GM23338 (cell line): ENCODE data around the gene MEI4. TPM values are rescaled to one million over a fixed set of nuclear protein-coding genes. Genes with fewer than 3 reads are reported as not detected.
"Not testable (repeated sequence)": the region's sequence is repeated elsewhere in the genome, so short reads cannot be mapped to it uniquely, and the experiment has no call there.

Experiments used
- ATAC-seq: fragments of 200-7000 bp; cut with Tn5 transposase; 3 replicates; pipeline ENCODE4 v1.9.1; 2020
- DNase-seq: peaks from one replicate; pipeline ENCODE4 v3.0.0-alpha.2; 2015; ENCODE audit warnings: low spot score
- H2AFZ ChIP-seq: fragments of 200-600 bp; sonication (generic); 2 replicates; pipeline ENCODE4 v1.8.0; 2016; ENCODE audit warnings: antibody characterized with exemption, mild to moderate bottlenecking, moderate library complexity
- H3F3A ChIP-seq: fragments of 200-600 bp; sonication (generic); replicated peaks from 2 replicates; pipeline ENCODE4 v1.8.0; 2017; ENCODE audit warnings: antibody characterized with exemption, mixed run types, low read depth
- H3K27ac ChIP-seq: fragments of 200-600 bp; sonication (generic); 2 replicates; pipeline ENCODE4 v1.6.1; 2016; ENCODE audit warnings: low read depth
- H3K27me3 ChIP-seq: fragments of 200-600 bp; sonication (generic); 2 replicates; pipeline ENCODE4 v1.8.0; 2016; ENCODE audit warnings: mild to moderate bottlenecking, mixed run types, moderate library complexity; ENCODE audit not compliant: insufficient read depth
- H3K36me3 ChIP-seq: fragments of 200-600 bp; sonication (generic); 2 replicates; pipeline ENCODE4 v1.8.0; 2016; ENCODE audit warnings: mild to moderate bottlenecking; ENCODE audit not compliant: insufficient read depth
- H3K4me1 ChIP-seq: fragments of 200-600 bp; sonication (generic); 2 replicates; pipeline ENCODE4 v1.8.0; 2016; ENCODE audit warnings: mild to moderate bottlenecking, moderate library complexity; ENCODE audit not compliant: insufficient read depth
- H3K4me2 ChIP-seq: fragments of 200-600 bp; sonication (generic); 2 replicates; pipeline ENCODE4 v1.7.1; 2017; ENCODE audit warnings: mixed run types
- H3K4me3 ChIP-seq: fragments of 200-600 bp; sonication (generic); 2 replicates; pipeline ENCODE4 v1.6.1; 2016; ENCODE audit warnings: mixed run types
- H3K79me2 ChIP-seq: fragments of 200-600 bp; sonication (generic); replicated peaks from 2 replicates; pipeline ENCODE4 v1.8.0; 2017; ENCODE audit warnings: mild to moderate bottlenecking; ENCODE audit not compliant: insufficient read depth
- H3K9me2 ChIP-seq: fragments of 200-600 bp; sonication (generic); 2 replicates; pipeline ENCODE4 v1.8.0; 2017; ENCODE audit not compliant: insufficient read depth
- H4K20me1 ChIP-seq: fragments of 200-600 bp; sonication (generic); replicated peaks from 2 replicates; pipeline ENCODE4 v1.8.0; 2017; ENCODE audit warnings: mild to moderate bottlenecking; ENCODE audit not compliant: insufficient read depth
- H3K27ac Mint-ChIP-seq: 2 replicates; pipeline ENCODE4 v1.8.0; 2020; ENCODE audit warnings: inconsistent platforms, mild to moderate bottlenecking, moderate library complexity, mixed read lengths
- H3K27me3 Mint-ChIP-seq: 3 replicates; pipeline ENCODE4 v1.8.0; 2022; ENCODE audit warnings: low read depth, mild to moderate bottlenecking, moderate library complexity, mixed read lengths, inconsistent platforms; ENCODE audit not compliant: insufficient read depth, poor library complexity
- H3K36me3 Mint-ChIP-seq: 3 replicates; pipeline ENCODE4 v1.8.0; 2021; ENCODE audit warnings: low read depth, mild to moderate bottlenecking, inconsistent platforms, moderate library complexity, mixed read lengths
- H3K4me1 Mint-ChIP-seq: 3 replicates; pipeline ENCODE4 v1.8.0; 2020; ENCODE audit warnings: mild to moderate bottlenecking, inconsistent platforms, mixed read lengths
- H3K4me3 Mint-ChIP-seq: 3 replicates; pipeline ENCODE4 v1.8.0; 2021; ENCODE audit warnings: moderate library complexity, mild to moderate bottlenecking, inconsistent platforms, mixed read lengths
- H3K9me3 Mint-ChIP-seq: 3 replicates; pipeline ENCODE4 v1.8.0; 2020; ENCODE audit warnings: moderate library complexity, mild to moderate bottlenecking, inconsistent platforms, mixed read lengths
- POLR2AphosphoS5 ChIP-seq: IDR thresholded peaks from 2 replicates; pipeline ENCODE4 v1.6.1; 2016; ENCODE audit warnings: antibody characterized with exemption, low read depth
- ZNF114 ChIP-seq: fragments of 250-450 bp; sonication (Bioruptor Pico); IDR thresholded peaks from 2 replicates; pipeline ENCODE4 v1.5.0; 2020; ENCODE audit warnings: mild to moderate bottlenecking, moderate library complexity
- polyA plus RNA-seq: library from polyadenylated mRNA; unstranded; fragments of >200 nt; fragmentation: Nextera tagmentation; extraction: Ambion mirVana; gene quantifications from 2 replicates; pipeline ENCODE4 v1.2.1, GENCODE V29; 2016
- total RNA-seq: library from RNA; depleted of rRNA; stranded (reverse); fragments of >200 nt; shearing (Covaris generic); gene quantifications from 2 replicates; pipeline ENCODE4 v1.2.3, GENCODE V29; 2014
- TF ChIP-seq, protein P1 (sequence below): IDR thresholded peaks from one replicate; pipeline ENCODE4 v1.6.1; 2018; ENCODE audit warnings: antibody characterized with exemption; ENCODE audit not compliant: unreplicated experiment
- TF ChIP-seq, protein P2 (sequence below), 2 experiments: fragments of 200-600 bp in 1 of 2; sonication (generic) in 1 of 2; conservative IDR thresholded peaks; 2 replicates each; pipeline versions ENCODE4 v1.5.1 to v1.6.1; 2016 to 2017; ENCODE audit warnings: antibody characterized with exemption in 2 of 2, low read depth in 2 of 2, mild to moderate bottlenecking in 2 of 2, moderate library complexity in 1 of 2

The MEI4 gene
- total and polyA plus RNA-seq, 2 experiments from 2014 or later = 0.23 to 0.63 TPM

DNA sequence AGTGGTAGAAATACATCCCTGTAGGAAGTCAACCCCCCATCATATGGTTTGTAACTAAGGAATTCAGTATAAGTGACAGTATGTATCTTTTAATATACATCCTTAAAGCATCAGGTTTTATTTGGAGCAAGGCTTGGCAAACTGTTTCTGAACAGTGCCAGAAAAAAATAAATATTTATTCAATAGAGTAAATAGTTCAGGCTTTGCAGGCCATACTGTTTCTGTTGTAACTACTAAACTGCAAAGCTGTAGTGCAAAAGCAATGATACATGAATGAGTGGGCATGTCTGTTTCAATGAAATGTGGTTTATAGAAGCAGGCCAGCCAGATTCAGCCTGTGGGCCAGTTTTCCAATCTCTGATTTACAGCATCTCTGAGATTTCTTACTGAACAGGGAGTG lies 977 bp downstream of the MEI4 start:
- ATAC-seq (no peak), DNase-seq (no peak)
- Histone ChIP-seq H2AFZ (no peak overlapping the region), H3K36me3 (no peaks in the 10 kb centered on the region), H4K20me1 (no peaks in the 10 kb centered on the region), H3K27me3 (no peaks in the 10 kb centered on the region), H3K27ac (no peak overlapping the region), H3K4me2 (no peak overlapping the region), H3F3A (no peaks in the 10 kb centered on the region), H3K9me2 (no peaks in the 10 kb centered on the region), H3K4me1 (0 out of 2 replicates have a peak, but pooled peaks cover 4% of the 10 kb centered on the region), H3K79me2 (no peaks in the 10 kb centered on the region), H3K4me3 (no peak overlapping the region)
- Mint-ChIP-seq H3K27me3 (no peaks in the 10 kb centered on the region), H3K36me3 (no peaks in the 10 kb centered on the region), H3K4me1 (no peaks in the 10 kb centered on the region; the same call in 2 of the 3 replicates), H3K27ac (no peak overlapping the region), H3K4me3 (no peak overlapping the region), H3K9me3 (no peaks in the 10 kb centered on the region)
- TF ChIP-seq POLR2AphosphoS5 = no peak
- TF ChIP-seq, protein P1, sequence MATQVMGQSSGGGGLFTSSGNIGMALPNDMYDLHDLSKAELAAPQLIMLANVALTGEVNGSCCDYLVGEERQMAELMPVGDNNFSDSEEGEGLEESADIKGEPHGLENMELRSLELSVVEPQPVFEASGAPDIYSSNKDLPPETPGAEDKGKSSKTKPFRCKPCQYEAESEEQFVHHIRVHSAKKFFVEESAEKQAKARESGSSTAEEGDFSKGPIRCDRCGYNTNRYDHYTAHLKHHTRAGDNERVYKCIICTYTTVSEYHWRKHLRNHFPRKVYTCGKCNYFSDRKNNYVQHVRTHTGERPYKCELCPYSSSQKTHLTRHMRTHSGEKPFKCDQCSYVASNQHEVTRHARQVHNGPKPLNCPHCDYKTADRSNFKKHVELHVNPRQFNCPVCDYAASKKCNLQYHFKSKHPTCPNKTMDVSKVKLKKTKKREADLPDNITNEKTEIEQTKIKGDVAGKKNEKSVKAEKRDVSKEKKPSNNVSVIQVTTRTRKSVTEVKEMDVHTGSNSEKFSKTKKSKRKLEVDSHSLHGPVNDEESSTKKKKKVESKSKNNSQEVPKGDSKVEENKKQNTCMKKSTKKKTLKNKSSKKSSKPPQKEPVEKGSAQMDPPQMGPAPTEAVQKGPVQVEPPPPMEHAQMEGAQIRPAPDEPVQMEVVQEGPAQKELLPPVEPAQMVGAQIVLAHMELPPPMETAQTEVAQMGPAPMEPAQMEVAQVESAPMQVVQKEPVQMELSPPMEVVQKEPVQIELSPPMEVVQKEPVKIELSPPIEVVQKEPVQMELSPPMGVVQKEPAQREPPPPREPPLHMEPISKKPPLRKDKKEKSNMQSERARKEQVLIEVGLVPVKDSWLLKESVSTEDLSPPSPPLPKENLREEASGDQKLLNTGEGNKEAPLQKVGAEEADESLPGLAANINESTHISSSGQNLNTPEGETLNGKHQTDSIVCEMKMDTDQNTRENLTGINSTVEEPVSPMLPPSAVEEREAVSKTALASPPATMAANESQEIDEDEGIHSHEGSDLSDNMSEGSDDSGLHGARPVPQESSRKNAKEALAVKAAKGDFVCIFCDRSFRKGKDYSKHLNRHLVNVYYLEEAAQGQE = no peak
- TF ChIP-seq ZNF114 (CRISPR knock-in tag) = no peak
- TF ChIP-seq, protein P2, sequence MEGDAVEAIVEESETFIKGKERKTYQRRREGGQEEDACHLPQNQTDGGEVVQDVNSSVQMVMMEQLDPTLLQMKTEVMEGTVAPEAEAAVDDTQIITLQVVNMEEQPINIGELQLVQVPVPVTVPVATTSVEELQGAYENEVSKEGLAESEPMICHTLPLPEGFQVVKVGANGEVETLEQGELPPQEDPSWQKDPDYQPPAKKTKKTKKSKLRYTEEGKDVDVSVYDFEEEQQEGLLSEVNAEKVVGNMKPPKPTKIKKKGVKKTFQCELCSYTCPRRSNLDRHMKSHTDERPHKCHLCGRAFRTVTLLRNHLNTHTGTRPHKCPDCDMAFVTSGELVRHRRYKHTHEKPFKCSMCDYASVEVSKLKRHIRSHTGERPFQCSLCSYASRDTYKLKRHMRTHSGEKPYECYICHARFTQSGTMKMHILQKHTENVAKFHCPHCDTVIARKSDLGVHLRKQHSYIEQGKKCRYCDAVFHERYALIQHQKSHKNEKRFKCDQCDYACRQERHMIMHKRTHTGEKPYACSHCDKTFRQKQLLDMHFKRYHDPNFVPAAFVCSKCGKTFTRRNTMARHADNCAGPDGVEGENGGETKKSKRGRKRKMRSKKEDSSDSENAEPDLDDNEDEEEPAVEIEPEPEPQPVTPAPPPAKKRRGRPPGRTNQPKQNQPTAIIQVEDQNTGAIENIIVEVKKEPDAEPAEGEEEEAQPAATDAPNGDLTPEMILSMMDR (conservative IDR thresholded peaks at IDR 0.05; ENCODE audit: low read depth in 2 of 2) = no peak

DNA sequence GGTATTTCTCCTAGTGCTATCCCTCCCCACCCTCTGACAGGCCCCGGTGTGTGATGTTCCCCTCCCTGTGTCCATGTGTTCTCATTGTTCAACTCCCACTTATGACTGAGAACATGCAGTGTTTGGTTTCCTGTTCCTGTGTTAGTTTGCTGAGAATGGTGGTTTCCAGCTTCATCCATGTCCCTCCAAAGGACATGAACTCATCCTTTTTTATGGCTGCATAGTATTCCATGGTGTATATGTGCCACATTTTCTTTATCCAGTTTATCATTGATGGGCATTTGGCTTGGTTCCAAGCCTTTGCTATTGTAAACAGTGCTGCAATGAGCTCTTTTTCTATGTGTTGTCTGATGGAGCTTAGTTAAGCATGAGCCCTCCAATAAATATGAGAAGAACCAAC lies 2.2 kb downstream of the MEI4 start:
- H3K27ac ChIP-seq, H3K4me3 ChIP-seq, H3K27ac Mint-ChIP-seq, H3K79me2 ChIP-seq, H3K4me2 ChIP-seq, H3K4me1 ChIP-seq, H3K27me3 ChIP-seq, H4K20me1 ChIP-seq, H3K27me3 Mint-ChIP-seq, H3K4me3 Mint-ChIP-seq, H3F3A ChIP-seq, H2AFZ ChIP-seq, H3K9me2 ChIP-seq, H3K4me1 Mint-ChIP-seq, H3K36me3 ChIP-seq, H3K36me3 Mint-ChIP-seq, DNase-seq, H3K9me3 Mint-ChIP-seq, ATAC-seq: not testable (repeated sequence)
